ENCODE data around the gene TTBK1. TPM values are rescaled to one million over a fixed set of nuclear protein-coding genes. Genes with fewer than 3 reads are reported as not detected.

The TTBK1 gene
- polyA plus RNA-seq, 1 of the 3 experiments (the other 2 are of a cell fraction) = 0.94 TPM

GRCh38 chr6:43260791-43261190 is 17.5 kb downstream of the TTBK1 start:
- ChIA-PET POLR2A (no interaction called here), CTCF (no interaction called here)
- H3K4me2 ChIP-seq = no peak overlapping the region
- H3F3A ChIP-seq (replicated peaks; ENCODE audit: insufficient read depth) = no peaks in the 10 kb centered on the region
- H3K4me1 ChIP-seq (ENCODE audit: control insufficient read depth in 1 of 2, insufficient read depth in 2 of 2, low read depth in 1 of 2, low read length in 1 of 2) = no peaks in the 10 kb centered on the region
- TF ChIP-seq MXI1 (IDR thresholded peaks at IDR 0.05; ENCODE audit: low read depth, low read length) = no peak
- no peak for TF ChIP-seq ELF1 (IDR thresholded peaks at IDR 0.05)
- no peak for TF ChIP-seq RXRA (IDR thresholded peaks at IDR 0.05; ENCODE audit: borderline replicate concordance, low read depth)
- no peak for TF ChIP-seq USF1 (IDR thresholded peaks at IDR 0.05; ENCODE audit: borderline replicate concordance, low read depth)
- no peak for TF ChIP-seq GABPA (IDR thresholded peaks at IDR 0.05; ENCODE audit: low read depth)
- TF ChIP-seq, protein P1, sequence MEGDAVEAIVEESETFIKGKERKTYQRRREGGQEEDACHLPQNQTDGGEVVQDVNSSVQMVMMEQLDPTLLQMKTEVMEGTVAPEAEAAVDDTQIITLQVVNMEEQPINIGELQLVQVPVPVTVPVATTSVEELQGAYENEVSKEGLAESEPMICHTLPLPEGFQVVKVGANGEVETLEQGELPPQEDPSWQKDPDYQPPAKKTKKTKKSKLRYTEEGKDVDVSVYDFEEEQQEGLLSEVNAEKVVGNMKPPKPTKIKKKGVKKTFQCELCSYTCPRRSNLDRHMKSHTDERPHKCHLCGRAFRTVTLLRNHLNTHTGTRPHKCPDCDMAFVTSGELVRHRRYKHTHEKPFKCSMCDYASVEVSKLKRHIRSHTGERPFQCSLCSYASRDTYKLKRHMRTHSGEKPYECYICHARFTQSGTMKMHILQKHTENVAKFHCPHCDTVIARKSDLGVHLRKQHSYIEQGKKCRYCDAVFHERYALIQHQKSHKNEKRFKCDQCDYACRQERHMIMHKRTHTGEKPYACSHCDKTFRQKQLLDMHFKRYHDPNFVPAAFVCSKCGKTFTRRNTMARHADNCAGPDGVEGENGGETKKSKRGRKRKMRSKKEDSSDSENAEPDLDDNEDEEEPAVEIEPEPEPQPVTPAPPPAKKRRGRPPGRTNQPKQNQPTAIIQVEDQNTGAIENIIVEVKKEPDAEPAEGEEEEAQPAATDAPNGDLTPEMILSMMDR (IDR thresholded peaks at IDR 0.05) = no peak
- no peak for TF ChIP-seq POLR2AphosphoS5 (IDR thresholded peaks at IDR 0.05; ENCODE audit: low read depth, low read length)
- TF ChIP-seq RAD21 (IDR thresholded peaks at IDR 0.05; ENCODE audit: low read length) = no peak
- no peak for TF ChIP-seq JUND (IDR thresholded peaks at IDR 0.05)
- no peak for TF ChIP-seq SIN3A (IDR thresholded peaks at IDR 0.05; ENCODE audit: borderline replicate concordance, low read depth, low read length)
- no peak for TF ChIP-seq RFX5 (IDR thresholded peaks at IDR 0.05; ENCODE audit: low read length)
- no peaks in the 10 kb centered on the region for H4K20me1 ChIP-seq (ENCODE audit: insufficient read depth)
- H3K9me2 ChIP-seq = no peaks in the 10 kb centered on the region
- 81% methylated on average over 4 of the region's 4 CpGs for WGBS (ENCODE audit: low lambda C conversion rate)
- no peak overlapping the region for H3K27ac ChIP-seq (ENCODE audit: low read depth in 2 of 2, low read length in 1 of 2)
- H3K9ac ChIP-seq = no peak overlapping the region
- DNase-seq = no peak
- no peak overlapping the region for H3K4me3 ChIP-seq (ENCODE audit: low read depth in 2 of 2, low read length in 1 of 2)
- H2AFZ ChIP-seq (ENCODE audit: low read depth) = no peak overlapping the region
- no peaks in the 10 kb centered on the region for H3K27me3 ChIP-seq (ENCODE audit: insufficient read depth)
- H3K9me3 ChIP-seq = no peaks in the 10 kb centered on the region
- no peaks in the 10 kb centered on the region for H3K79me2 ChIP-seq (ENCODE audit: insufficient read depth)
- H3K36me3 ChIP-seq (replicated peaks in 1 of 2; ENCODE audit: control insufficient read depth in 1 of 2, insufficient read depth in 2 of 2, low read length in 1 of 2) = no peaks in the 10 kb centered on the region

DNA sequence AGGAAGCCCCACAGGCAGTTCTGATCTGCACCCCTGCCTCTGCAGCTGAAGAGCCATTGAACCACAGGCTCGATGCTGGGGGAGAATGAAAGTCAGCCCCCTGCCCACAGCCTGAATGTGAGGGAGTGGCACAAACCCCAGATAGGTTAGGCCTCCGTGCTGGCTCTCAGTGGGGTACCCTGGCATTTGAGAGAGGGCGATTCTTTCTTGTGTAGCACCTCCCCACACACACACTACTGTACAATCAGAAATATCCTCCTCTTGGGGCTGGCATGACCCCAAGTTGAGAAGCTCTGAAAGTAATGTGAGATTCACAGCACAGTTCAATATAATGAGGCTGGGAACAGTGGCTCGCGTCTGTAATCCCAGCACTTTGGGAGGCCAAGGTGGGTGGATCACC is 17.9 kb downstream of the TTBK1 start:
- Histone ChIP-seq H3K9me2 (no peaks in the 10 kb centered on the region), H3K4me2 (no peak overlapping the region), H3K79me2 (ENCODE audit: insufficient read depth) (no peaks in the 10 kb centered on the region), H3K36me3 (replicated peaks in 1 of 2; ENCODE audit: control insufficient read depth in 1 of 2, insufficient read depth in 2 of 2, low read length in 1 of 2) (no peaks in the 10 kb centered on the region), H3F3A (replicated peaks; ENCODE audit: insufficient read depth) (no peaks in the 10 kb centered on the region), H3K27ac (ENCODE audit: low read depth in 2 of 2, low read length in 1 of 2) (no peak overlapping the region), H3K4me1 (ENCODE audit: control insufficient read depth in 1 of 2, insufficient read depth in 2 of 2, low read depth in 1 of 2, low read length in 1 of 2) (no peaks in the 10 kb centered on the region), H3K9me3 (no peaks in the 10 kb centered on the region), H2AFZ (ENCODE audit: low read depth) (no peak overlapping the region), H3K9ac (no peak overlapping the region), H4K20me1 (ENCODE audit: insufficient read depth) (no peaks in the 10 kb centered on the region), H3K4me3 (ENCODE audit: low read depth in 2 of 2, low read length in 1 of 2) (no peak overlapping the region), H3K27me3 (ENCODE audit: insufficient read depth) (no peaks in the 10 kb centered on the region)
- ChIA-PET POLR2A (no interaction called here), CTCF (no interaction called here)
- no peak for TF ChIP-seq TAF1 (IDR thresholded peaks at IDR 0.05; ENCODE audit: borderline replicate concordance, low read depth, low read length)
- no peak for TF ChIP-seq CHD2 (IDR thresholded peaks at IDR 0.05; ENCODE audit: low read length, partially characterized antibody)
- TF ChIP-seq, protein P2, sequence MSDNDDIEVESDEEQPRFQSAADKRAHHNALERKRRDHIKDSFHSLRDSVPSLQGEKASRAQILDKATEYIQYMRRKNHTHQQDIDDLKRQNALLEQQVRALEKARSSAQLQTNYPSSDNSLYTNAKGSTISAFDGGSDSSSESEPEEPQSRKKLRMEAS (IDR thresholded peaks at IDR 0.05; ENCODE audit: low read depth) = no peak
- TF ChIP-seq GATA2 (CRISPR knock-in tag; IDR thresholded peaks at IDR 0.05) = no peak
- no peak for TF ChIP-seq SMC3 (IDR thresholded peaks at IDR 0.05; ENCODE audit: low read depth, low read length)
- TF ChIP-seq SIN3A (IDR thresholded peaks at IDR 0.05; ENCODE audit: borderline replicate concordance, low read depth, low read length) = no peak
- TF ChIP-seq TEAD4 (IDR thresholded peaks at IDR 0.05; ENCODE audit: borderline replicate concordance, insufficient read depth) = no peak
- TF ChIP-seq YY1 (IDR thresholded peaks at IDR 0.05; ENCODE audit: low read depth) = no peak
- no peak for TF ChIP-seq NRF1 (IDR thresholded peaks at IDR 0.05; ENCODE audit: low read depth, low read length)
- TF ChIP-seq, protein P3, sequence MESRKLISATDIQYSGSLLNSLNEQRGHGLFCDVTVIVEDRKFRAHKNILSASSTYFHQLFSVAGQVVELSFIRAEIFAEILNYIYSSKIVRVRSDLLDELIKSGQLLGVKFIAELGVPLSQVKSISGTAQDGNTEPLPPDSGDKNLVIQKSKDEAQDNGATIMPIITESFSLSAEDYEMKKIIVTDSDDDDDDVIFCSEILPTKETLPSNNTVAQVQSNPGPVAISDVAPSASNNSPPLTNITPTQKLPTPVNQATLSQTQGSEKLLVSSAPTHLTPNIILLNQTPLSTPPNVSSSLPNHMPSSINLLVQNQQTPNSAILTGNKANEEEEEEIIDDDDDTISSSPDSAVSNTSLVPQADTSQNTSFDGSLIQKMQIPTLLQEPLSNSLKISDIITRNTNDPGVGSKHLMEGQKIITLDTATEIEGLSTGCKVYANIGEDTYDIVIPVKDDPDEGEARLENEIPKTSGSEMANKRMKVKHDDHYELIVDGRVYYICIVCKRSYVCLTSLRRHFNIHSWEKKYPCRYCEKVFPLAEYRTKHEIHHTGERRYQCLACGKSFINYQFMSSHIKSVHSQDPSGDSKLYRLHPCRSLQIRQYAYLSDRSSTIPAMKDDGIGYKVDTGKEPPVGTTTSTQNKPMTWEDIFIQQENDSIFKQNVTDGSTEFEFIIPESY (IDR thresholded peaks at IDR 0.05; ENCODE audit: borderline replicate concordance, low read depth) = no peak
- TF ChIP-seq USF1 (IDR thresholded peaks at IDR 0.05; ENCODE audit: borderline replicate concordance, low read depth) = no peak
- TF ChIP-seq RAD21 (IDR thresholded peaks at IDR 0.05; ENCODE audit: low read length) = no peak
- no peak for DNase-seq
- WGBS (ENCODE audit: low lambda C conversion rate) = 100% methylated on average over 3 of the region's 5 CpGs
